IPS DF 4.7 (cell line): Measurements from ENCODE around the gene SLC26A2.
"Not testable (repeated sequence)": the region's sequence is repeated elsewhere in the genome, so short reads cannot be mapped to it uniquely, and the experiment has no call there.

Experiments
- DNase-seq: peaks from one replicate; pipeline ENCODE4 v3.0.0-alpha.2; 2013; ENCODE audit warnings: low spot score; ENCODE audit errors: extremely low read depth

Gene SLC26A2

DNA sequence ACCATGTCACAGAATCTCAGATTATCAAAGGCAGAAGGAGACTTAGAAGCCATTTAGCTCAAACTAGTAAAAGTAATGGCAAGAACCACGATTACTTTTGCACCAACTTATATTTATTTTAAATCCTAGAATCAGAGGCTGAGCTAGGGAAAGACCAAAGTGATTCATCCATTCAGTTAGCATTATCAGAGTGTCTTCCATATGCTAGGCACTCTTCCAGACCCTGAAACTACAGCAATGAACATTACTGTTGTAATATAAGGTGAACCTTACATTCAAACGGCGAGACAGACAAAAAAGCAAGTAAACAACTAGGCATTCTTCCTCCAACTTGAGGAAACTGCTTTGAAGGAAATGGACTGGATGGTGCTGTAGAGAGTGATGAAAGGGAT lies 23.9 kb upstream of the SLC26A2 start:
- DNase-seq: no peak

DNA sequence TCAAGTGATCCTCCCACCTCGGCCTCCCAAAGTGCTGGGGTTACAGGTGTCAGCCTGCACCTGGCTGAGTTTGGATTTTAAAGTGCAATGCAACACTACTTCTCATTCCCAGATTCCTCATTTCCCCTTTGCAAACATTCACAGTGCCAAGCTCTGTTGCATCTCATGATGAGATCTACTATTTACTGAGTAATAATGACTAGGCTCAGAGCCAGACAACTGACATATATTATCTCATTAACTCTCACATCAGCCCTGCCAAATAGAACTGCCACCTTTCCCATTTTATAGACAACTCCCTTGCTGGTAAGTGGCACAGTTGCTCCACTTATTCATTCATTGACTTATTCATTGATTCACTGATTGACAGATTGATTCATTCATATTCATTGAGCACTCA lies 22.9 kb upstream of the SLC26A2 start:
- no peak for DNase-seq

DNA sequence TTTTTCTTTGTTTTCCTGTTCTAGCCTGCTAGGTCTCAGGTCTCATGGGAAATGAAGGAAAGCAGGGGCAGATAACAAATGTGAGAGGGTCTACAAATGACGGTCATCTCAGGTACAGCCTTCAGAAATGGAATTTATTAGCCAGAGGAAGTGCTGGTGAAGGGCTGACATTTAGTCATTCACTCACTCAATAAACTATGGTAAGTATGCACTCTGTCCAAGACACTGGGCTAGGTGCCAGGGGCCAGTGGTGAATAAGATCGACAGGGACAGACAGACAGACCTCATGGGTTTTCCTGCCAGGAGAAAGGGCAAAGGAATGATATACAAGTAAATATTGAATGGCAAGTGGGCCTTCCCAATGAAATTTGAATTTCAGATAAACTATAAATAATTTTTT lies 22.3 kb upstream of the SLC26A2 start:
- no peak for DNase-seq

DNA sequence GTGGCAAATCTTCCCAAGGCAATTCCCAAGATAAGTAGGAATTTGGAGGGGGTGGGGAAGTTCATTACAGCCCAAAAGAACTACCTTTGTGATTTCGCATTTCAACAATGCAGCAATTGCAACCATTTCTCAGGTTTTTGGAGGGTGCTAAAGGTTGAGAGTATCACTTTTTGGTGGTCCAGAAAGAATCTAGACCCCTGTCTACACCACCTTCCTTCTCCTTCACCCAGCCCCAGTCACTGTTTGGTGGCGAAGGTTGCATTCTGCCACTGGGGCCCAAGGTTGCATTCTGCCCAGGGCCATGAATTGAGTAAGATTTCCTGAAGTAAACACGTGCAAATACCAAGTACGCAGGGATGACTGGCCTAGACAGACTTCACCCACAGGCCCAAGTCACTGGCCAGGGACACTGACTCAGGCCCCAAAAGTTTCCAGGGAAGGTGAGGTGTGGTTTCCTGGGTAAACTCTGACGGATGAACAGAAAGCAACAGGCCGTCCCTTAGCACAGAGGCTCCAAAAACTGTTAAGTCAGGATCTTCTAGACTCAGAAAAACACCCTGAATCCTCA lies 21.7 kb upstream of the SLC26A2 start:
- DNase-seq: no peak

DNA sequence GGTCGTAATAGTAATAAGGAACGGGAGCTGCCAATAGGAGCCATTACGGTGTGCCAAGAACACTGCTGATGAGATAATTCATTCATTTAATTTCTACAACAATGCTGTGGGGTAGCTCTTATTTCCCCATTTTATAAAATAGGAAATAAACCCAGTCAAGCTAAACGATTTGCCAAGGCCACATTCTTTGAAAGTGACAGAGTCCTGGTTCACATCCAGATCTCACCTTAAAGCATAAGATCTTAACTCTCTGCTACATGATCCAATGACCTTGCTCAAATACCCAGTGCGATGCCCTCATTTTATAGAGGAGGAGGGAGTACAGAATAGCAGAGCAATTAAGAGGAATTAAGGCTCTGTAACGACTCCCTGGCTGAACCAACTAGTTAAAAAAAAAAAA lies 21.0 kb upstream of the SLC26A2 start:
- no peak for DNase-seq

DNA sequence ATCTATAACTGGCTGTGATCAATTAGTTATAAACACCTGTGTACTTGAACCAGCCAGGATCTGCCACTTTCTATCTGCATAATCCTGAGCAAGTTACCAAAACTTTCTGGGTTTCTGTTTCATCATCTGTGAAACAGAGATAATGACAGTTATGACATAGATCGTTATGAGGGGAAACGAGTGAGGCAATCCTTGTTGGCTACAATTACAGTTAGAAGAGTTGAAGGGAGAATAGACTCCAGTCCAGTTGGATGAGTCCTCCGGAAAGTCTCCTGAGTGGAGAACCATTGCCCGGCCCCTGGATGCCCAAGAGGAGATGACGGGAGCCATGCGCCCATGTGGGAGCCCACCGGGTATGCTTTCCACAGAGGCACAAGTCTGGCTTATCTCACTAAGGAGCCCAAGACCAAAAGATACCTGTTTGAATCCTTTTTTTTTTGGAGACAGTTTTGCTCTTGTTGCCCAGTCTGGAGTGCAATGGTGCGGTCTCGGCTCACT lies 20.4 kb upstream of the SLC26A2 start:
- DNase-seq: no peak

DNA sequence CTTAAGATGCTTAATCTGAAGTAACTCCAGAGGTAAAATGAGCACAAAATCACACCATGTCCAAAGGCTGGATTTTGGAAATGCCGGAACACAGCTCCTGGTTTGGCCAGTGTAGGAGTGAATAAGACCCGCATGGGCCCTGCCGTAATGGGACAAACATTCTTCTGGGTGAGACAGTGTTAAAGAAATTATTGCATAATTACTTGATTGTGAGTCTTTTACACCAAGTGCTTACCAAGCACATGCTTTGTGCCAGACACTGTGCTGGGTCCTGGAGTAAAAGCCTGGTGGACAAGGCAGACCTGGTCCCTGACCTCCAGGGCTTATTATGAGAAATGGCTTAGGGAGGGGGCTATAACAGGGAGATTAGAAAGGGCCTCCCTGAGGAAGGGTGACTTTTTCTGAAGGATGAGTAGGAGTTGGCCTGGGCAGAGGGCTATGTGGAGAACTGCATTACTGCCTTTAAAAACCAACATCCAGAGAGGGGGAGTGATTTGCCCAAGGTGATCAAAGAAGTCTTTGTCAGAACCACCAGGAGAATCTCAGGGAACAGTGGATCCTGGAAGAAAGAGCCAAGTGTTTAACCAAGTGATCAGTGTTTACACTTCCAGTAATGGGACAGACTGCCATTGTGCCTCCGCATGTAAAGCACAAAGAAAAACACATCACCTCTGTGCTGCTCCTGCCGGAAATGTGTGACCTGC lies 19.5 kb upstream of the SLC26A2 start:
- DNase-seq: no peak

DNA sequence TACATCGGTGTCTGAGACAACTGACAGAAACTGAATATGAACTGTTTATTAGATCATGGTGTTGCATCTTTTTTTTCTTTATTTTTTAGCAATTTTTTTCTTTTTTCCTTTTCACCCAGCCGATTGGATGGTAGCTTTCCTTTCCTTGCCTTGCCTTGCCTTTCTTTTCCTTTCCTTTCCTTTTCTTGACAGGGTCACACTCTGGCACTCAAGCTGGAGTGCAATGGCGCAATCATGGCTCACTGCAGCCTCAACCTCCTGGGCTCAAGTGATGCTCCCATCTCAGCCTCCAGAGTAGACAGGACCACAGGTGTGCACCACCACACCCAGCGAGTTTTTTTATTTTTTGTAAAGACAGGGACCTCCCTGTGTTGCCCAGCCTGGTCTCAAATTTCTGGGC lies 18.8 kb upstream of the SLC26A2 start:
- no peak for DNase-seq

DNA sequence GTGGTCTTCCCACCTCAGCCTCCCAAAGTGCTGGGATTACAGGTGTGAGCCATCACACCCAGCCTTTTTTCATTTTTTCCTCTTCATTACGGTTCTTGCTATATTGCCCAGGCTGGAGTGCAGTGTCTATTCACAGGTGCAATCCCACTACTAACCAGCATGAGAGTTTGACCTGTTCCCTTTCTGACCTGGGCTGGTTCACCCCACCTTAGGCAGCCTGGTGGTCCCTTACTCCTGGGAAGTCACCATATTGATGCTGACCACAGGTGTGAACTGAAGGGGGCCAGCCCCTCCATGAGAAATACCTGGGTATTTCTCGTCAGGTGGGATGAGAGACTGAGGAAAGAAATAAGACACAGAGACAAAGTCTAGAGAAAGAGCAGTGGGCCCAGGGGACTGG lies 18.4 kb upstream of the SLC26A2 start:
- DNase-seq: no peak

DNA sequence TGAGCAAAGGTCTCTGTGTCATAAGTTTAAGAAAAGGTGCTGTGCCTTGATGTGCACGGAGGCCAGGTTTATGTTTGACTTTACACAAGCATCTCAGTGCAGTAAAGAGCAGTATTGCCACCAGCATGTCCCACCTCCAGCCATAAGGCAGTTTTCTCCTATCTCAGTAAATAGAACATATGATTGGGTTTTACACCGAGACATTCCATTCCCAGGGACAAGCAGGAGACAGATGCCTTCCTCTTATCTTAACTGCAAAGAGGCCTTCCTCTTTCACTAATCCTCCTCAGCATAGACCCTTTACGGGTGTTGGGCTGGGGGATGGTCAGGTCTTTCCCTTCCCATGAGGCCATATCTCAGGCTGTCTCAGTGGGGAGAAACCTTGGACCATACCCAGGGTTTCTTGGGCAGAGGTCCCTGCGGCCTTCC lies 17.8 kb upstream of the SLC26A2 start:
- DNase-seq: not testable (repeated sequence)

DNA sequence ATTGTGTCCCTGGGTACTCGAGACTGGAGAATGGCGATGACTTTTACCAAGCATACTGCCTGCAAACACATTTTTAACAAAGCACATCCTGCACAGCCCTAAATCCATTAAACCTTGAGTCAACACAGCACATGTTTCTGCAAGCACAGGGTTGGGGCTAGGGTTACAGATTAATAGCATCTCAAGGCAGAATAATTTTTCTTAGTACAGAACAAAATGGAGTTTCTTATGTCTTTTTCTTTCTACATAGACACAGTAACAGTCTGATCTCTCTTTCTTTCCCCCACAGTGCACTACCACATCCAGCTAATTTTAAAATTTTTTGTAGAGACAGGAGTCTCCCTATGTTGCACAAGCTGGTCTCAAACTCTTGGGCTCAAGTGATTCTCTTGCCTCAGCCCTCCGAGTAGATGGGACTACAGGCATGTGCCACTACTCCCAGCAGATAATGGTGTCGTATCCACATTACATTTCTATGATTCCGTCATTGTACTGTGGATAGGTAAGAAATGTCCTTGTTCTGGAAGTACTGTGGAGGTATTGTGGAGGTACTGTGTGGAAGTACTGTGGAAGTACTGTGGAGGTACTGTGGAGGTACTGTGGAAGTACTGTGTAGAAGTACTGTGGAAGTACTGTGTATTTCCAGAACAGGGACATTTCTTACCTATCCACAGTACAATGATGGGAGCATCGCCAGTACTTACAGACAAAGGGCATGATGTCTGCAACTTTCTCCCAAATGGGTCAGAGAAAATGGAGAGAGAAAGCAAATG lies 17.2 kb upstream of the SLC26A2 start:
- DNase-seq: not testable (repeated sequence)

DNA sequence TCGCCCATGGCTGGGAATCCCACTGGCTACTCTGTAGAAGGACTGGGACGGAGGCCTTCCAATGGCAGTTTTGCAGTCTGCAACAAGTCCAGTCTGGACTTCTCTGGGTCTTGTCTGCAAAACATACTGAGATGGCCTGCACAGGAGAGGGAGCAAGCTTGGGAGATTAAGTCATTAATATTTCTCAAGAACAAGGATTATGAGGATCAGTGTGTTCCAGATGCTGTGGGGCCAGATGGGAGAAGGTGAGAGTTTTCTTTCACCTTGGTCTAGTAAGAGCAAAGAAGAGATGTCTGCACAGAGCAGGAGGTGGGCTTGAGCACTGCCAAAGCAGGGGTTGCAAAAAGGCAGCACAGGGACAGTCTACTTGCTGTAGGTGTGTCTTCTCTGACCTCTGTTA lies 15.9 kb upstream of the SLC26A2 start, which contains the start of gene PDE6A:
Gene PDE6A, minus strand, starts transcription at position 128 of the 400 bp plus-strand sequence. Its CDS starts 120 bp downstream, at position 8.
- DNase-seq: no peak

DNA sequence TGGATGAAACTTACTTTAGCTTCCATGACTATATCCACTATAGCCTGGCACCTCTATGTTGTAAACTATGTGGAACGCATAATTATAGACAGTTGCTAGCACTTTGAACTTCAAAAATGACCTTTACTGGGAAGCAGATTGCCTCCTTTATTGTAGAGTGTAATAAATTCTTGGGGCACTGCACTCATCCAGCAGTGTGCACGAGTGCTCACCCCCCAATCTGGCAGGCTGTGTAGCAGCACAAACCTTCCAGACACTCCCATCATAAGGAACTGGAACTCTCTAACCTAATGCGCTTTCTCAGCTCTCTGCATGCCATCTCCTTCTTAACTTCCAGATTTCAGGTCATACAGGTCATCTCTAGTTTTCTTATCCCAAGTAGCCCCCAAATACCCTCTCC lies 14.4 kb upstream of the SLC26A2 start:
- DNase-seq: no peak

DNA sequence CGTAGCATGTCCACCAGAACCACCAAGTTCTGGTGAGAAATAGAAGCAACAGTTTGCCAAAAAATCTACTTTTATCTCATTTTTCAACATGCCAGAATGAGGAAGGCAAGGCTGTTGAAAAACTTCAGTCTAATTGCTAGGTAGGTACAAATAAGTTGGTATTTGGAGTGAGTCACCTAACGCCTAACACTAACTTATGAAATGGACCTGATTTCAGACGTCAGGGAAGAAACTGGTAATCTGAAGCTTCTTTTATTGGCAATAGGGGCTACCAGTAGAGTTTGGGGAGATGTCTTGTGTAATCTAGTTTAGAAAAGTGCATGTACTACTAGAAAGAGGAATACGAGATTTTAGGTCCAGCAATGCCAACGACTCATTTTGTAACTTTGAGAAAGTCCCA lies 11.6 kb upstream of the SLC26A2 start:
- DNase-seq: no peak

DNA sequence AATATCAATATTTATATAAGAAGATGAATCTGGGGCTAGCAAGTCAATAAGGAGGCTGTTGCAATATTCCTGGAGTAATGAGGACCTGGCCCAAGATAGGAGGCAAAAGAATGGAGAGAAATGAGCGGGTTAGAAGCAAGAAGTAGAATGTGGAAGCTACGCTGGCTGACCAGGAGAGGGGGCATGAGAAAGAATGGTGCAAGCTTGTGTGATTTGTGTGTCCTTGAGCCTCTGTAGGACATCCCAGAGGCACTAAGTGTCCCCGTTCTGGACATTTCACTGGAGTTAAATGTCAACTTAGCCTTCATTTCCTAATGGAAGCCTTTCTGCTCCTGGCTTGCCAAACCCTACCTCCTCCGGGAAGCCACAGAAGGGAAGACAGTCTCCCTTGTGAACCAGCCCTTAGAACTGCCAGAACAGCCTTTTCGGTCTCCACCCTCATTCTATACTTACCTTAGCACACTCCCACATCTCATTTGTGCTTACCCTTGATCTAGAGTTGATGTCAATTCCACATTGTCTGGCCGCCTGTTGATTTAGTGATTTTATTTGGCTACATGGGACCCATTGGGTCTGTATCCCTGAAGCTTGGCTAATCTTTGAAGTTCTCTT lies 9.3 kb upstream of the SLC26A2 start:
- DNase-seq: no peak

DNA sequence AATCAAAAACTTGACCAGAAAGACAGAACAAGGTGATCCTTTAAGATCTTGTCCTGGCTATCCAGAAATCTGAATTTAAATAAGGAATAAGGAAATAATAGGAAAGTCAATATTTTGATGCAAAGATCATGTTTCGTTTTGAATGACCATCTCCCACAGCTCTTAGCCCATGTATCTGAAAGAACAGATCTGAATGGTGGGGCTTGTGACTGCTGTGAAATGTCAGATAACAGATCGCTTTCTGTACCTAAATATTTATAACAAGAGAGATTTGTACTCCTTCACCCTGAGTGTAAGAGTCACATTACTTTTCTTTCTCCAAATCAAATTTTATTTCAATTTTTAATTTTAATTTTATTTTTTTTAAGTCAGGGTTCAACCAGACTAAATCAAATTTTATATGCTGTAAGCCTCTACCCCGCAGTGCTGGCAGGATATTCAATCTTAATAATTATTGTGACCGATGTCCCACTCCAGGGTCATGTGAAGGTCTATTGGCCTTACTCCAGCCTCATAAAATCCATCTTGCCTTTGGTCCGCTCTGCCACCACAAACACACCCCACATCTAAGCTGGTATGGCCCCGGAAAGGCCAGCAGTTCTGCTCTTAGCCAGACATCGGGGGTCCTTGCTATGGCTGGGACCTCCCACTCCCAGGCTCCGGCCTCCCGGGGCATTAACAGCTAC lies 7.0 kb upstream of the SLC26A2 start:
- no peak for DNase-seq

DNA sequence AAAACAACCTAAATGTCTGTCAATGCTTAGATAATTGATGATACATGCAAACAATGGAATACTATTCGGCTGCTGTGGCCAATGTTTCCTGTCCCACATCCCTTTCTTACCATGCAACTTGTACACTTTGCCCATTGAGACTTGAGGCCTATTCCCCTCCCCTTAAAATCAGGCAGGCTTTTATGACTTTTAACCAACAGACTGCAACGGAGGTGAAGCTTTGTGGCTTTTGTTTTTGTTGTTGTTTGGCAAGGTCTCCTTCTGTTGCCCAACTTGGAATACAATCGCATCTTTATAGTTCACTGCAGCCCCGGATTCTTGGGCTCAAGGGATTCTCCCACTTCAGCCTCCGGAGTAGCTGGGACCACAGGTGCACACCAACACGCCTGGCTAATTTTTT lies 5.8 kb upstream of the SLC26A2 start:
- DNase-seq: no peak

DNA sequence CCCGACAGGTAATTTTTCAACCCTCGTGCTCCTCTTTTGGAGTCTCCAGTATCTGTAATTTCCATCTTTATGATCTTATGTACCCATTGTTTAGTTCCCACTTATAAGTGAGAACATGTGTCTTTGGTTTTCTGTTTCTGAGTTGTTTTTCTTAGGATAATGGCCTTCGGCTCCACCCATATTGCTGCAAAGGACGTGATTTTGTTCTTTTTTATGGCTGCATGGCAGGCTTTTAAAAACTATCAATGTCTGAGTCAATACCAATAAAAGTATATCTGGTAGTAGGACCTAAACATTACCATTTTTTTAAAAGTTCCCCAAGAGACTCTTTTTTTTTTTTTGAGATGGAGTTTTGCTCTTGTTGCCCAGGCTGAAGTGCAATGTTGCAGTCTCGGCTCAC lies 3.9 kb upstream of the SLC26A2 start:
- DNase-seq: no peak

DNA sequence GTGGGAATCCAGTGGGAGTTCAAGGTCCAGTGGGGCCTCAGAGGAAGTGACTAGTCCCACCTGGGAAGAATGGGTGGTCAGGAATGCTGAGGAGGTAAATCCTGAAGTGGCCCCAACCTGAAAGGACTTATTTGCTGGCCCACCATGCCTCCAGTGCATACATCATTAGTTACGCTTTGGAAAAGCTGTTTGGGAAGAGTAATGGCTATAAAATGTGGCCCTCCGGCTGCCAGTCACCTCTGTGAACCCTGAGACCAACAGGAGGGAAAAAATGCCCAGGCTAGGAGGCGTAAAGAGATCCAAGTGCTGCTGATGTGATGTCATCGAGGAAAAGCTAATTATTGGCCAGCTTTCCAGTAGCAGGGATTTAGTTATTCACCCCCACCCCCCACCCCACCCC lies 2.7 kb upstream of the SLC26A2 start:
- no peak for DNase-seq

DNA sequence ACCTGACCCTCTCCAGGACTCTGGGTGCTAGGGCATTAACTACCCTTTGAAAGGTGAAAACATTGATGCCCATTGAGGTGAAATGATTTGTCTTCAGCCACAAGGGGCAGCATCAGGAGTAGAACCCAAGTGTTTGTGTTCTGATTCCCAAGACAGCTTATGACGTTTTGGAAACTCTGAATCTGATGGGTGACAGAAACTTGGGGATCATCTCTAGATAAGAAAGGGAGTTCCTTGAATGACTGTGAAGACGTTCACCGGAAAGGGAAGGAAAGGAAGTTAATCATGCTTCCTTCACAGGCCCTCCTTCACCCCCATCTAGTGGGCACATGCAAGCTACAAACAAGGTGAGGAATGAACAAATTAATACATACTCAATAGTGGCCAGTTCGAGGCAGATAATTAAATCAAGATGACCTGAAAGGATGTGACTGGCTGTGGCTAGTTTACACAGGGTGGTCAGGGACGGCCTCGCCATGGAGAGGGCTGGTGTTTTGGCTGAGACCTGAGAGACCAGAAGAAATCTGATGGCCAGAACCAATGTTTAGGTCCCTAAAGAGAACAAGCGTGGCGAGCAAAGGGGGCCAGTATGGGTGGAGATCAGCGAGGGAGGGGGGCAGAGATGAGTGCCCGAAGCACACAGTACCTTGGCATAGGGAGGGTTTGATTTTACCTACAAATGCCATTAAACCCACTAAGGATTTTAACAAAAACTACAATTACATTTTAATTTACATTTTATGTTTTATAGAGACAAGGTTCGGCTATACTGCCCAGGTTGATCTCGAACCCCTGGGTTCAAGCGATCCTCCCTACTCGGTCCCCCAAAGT lies 937 bp upstream of the SLC26A2 start:
- DNase-seq: no peak
